ENCODE results near the gene ADARB1.
A peak's percentile ranks its signal among the peaks of the same experiment; 100 is the strongest.

The ADARB1 gene

DNA sequence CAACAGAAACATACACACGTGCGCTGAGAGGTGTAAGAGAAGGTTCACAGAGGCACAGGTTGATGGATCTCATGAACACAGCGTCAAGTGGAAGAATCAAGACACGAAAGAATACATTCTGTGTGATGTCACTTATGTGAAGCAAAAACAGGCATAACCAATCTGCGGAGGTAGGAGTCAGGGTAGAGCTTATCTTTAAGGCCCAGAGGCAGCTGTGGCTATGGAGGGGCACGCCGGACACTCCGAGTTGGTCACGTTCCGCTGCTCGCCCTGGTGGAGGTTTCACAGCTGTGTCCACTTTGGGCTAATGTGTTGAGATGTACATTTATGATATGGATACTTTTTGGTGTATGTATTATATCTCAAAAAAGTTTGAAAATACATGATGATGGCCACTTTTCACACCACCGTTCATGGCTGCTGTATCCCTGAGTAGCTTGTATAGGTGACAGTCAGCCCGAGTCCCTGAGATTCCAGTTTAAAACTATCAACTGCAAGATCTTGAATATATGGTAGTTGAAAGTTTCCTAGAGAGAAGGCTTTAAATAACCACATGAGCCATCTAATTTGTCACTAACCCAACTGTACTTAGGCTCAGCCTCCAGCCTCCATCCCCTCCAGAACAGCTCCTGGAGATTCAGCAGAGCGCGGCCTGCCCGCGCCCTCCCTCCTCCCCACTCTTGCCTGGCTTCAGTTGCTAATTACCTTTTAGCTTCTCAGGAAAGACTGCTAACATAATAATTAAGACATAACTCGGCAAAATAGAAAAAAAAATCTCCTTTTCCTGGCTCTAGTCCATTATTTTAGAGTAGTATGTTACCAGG is 6.7 kb upstream of the ADARB1 start:
- Histone ChIP-seq H3K36me3 (ENCODE audit: insufficient read depth, insufficient read length, low read length) (no peaks in the 10 kb centered on the region), H3K9ac (ENCODE audit: insufficient read length, low read depth) (no peak overlapping the region), H3K4me1 (ENCODE audit: insufficient read depth, insufficient read length) (peaks cover 11% of the 10 kb centered on the region), H3K4me3 (ENCODE audit: insufficient read length, low read depth) (no peak overlapping the region), H3K9me3 (ENCODE audit: insufficient read depth, low read length) (peaks cover 10% of the 10 kb centered on the region), H3K27me3 (ENCODE audit: insufficient read depth, insufficient read length) (no peaks in the 10 kb centered on the region)
- TF ChIP-seq SUZ12 (IDR thresholded peaks at IDR 0.05; ENCODE audit: extremely low read depth, insufficient read depth, insufficient read length), result no peak
- no peak for TF ChIP-seq ZNF274 (IDR thresholded peaks at IDR 0.05; ENCODE audit: low read depth, low read length)
- no peak for TF ChIP-seq YY1 (IDR thresholded peaks at IDR 0.05; ENCODE audit: insufficient read depth, insufficient read length)
- DNase-seq (ENCODE audit: low read depth, low spot score), result no peak

DNA sequence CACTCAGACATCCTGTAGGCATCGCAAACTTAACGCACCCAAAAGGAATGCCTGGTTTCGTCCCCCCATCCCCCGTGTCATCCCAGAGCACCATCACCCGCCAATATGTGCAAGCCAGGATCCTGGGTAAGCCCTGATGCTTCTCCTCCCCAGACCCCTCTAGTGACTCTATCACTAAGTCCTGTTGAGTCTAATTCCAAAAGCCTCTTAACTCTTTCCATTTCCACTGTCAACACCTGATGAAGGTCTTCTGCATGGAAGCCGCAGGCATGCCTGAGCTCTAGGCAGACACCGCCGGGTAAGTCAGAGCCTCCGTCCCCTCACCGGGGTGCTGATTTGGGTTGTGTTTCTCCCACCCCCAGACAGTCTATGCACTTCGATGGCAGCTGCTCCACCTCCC is 5.3 kb upstream of the ADARB1 start:
- Histone ChIP-seq H3K27me3 (ENCODE audit: insufficient read depth, insufficient read length) (no peaks in the 10 kb centered on the region), H3K9ac (ENCODE audit: insufficient read length, low read depth) (no peak overlapping the region), H3K4me1 (ENCODE audit: insufficient read depth, insufficient read length) (peaks cover 8% of the 10 kb centered on the region), H3K9me3 (ENCODE audit: insufficient read depth, low read length) (no peaks in the 10 kb centered on the region), H3K36me3 (ENCODE audit: insufficient read depth, insufficient read length, low read length) (no peaks in the 10 kb centered on the region), H3K4me3 (ENCODE audit: insufficient read length, low read depth) (no peak overlapping the region)
- no peak for TF ChIP-seq SUZ12 (IDR thresholded peaks at IDR 0.05; ENCODE audit: extremely low read depth, insufficient read depth, insufficient read length)
- no peak for TF ChIP-seq YY1 (IDR thresholded peaks at IDR 0.05; ENCODE audit: insufficient read depth, insufficient read length)
- no peak for TF ChIP-seq ZNF274 (IDR thresholded peaks at IDR 0.05; ENCODE audit: low read depth, low read length)
- DNase-seq (ENCODE audit: low read depth, low spot score), result no peak

DNA sequence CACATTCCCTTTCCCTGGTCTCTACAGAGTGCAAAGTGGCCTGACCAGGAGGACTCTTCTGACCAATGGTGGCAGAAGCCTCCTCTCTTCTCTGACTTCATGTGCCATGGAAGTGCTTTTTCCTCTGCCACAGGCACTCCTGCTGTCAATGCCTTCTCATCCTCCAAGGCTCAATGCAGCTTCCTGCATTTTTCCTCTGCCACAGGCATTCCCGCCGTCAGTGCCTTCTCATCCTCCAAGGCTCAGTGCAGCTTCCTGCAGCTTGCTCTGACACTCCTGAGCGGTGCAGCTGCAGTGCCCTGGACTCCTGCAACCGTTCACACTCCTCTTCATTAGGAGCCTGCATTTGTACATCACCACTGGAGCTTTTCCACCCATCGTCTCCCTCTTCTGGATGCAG is 4.7 kb upstream of the ADARB1 start:
- Histone ChIP-seq H3K4me3 (ENCODE audit: insufficient read length, low read depth) (no peak overlapping the region), H3K36me3 (ENCODE audit: insufficient read depth, insufficient read length, low read length) (no peaks in the 10 kb centered on the region), H3K9me3 (ENCODE audit: insufficient read depth, low read length) (no peaks in the 10 kb centered on the region), H3K9ac (ENCODE audit: insufficient read length, low read depth) (no peak overlapping the region), H3K4me1 (ENCODE audit: insufficient read depth, insufficient read length) (peaks cover 5% of the 10 kb centered on the region), H3K27me3 (ENCODE audit: insufficient read depth, insufficient read length) (no peaks in the 10 kb centered on the region)
- TF ChIP-seq SUZ12 (IDR thresholded peaks at IDR 0.05; ENCODE audit: extremely low read depth, insufficient read depth, insufficient read length) (no peak), YY1 (IDR thresholded peaks at IDR 0.05; ENCODE audit: insufficient read depth, insufficient read length) (no peak)
- no peak for DNase-seq (ENCODE audit: low read depth, low spot score)

DNA sequence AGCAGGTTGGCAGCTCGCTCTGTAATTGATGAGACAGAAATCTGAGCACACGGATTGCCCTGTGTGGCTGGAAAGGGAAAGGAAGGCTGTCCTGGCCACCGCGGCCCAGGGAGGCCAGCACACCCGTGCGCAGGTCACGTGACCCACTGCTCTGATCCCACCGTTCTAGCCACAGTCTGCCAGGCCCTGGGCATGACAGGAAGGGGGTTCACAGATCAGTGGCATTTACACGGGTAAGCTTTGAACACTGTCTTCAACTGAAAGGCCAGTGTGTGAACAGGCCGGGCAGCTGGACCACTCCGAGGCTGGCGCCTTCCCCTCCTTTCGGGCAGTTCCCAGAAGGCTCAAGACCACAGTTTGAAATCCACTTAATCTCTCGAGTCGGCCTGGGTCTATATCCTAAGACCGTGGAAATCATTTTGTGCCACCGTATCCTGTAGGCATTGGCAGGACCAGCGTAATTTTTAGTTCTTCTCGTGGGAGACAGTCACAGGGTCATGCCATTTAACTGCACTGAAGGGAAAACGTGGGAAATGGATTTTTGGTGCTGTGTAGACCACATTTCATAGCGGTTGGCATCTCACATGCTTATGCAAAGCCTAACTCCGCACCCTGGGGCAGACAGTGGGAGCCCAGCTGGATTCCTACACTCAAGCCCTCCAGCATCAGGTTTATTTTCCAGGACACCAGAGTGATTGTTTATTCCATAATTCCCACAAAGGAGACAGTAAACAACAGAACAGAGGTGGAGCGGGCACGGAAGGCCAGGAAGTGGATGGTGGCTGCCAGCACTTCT is 3.1 kb upstream of the ADARB1 start:
- no peaks in the 10 kb centered on the region for H3K36me3 ChIP-seq (ENCODE audit: insufficient read depth, insufficient read length, low read length)
- H3K4me1 ChIP-seq (ENCODE audit: insufficient read depth, insufficient read length), result peaks cover 3% of the 10 kb centered on the region
- no peaks in the 10 kb centered on the region for H3K9me3 ChIP-seq (ENCODE audit: insufficient read depth, low read length)
- peaks cover 15% of the 10 kb centered on the region for H3K27me3 ChIP-seq (ENCODE audit: insufficient read depth, insufficient read length)
- no peak overlapping the region for H3K4me3 ChIP-seq (ENCODE audit: insufficient read length, low read depth)
- no peak for DNase-seq (ENCODE audit: low read depth, low spot score)
- no peak for TF ChIP-seq SUZ12 (IDR thresholded peaks at IDR 0.05; ENCODE audit: extremely low read depth, insufficient read depth, insufficient read length)
- TF ChIP-seq YY1 (IDR thresholded peaks at IDR 0.05; ENCODE audit: insufficient read depth, insufficient read length), result no peak
- no peak for TF ChIP-seq ZNF274 (IDR thresholded peaks at IDR 0.05; ENCODE audit: low read depth, low read length)
- no peak overlapping the region for H3K9ac ChIP-seq (ENCODE audit: insufficient read length, low read depth)

DNA sequence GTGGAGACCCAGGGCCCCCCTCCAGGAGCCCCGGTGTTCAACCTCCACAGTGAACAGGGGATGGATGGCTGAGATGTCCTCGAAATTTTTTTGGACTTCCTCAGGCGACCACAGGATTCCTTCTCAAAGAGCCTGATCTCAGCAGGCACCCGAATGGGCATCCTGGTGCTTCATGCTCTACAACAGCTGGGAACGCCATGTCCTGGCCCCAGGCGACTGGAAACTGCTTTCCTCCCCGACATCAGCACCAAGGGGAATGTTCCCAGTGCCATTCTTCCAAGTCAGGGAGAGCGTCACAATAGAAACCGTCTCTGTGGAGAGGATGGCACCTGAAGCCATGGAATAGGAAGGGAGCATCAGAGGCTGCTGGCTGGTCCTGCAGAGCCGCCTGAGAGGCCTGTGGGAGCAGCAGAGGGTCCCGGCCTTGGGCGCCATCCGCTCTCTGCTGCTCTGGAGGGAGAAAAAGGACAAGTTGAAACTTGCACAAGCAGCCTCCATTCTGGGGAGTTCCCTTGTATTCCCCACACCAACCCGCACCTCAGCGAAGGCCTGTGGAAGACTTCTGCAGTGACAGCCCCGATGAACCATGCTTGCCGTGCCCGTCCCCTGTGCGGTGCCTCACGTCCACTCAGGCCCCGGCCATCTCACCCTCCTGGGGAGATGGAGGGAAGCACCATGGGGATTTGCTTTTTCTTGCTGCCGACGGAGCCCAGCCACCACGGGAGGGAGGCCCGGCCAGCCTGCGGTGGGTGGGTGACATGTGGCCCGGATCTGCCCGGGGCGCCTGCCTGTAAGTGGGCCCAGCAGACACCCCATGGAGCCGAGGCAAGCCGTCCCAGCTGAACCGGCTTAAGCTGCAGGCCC is 2.3 kb upstream of the ADARB1 start:
- Histone ChIP-seq H3K36me3 (ENCODE audit: insufficient read depth, insufficient read length, low read length) (no peaks in the 10 kb centered on the region), H3K9ac (ENCODE audit: insufficient read length, low read depth) (no peak overlapping the region), H3K4me3 (ENCODE audit: insufficient read length, low read depth) (no peak overlapping the region), H3K9me3 (ENCODE audit: insufficient read depth, low read length) (no peaks in the 10 kb centered on the region), H3K27me3 (ENCODE audit: insufficient read depth, insufficient read length) (peaks cover 23% of the 10 kb centered on the region), H3K4me1 (ENCODE audit: insufficient read depth, insufficient read length) (peaks cover 3% of the 10 kb centered on the region)
- no peak for TF ChIP-seq SUZ12 (IDR thresholded peaks at IDR 0.05; ENCODE audit: extremely low read depth, insufficient read depth, insufficient read length)
- TF ChIP-seq YY1 (IDR thresholded peaks at IDR 0.05; ENCODE audit: insufficient read depth, insufficient read length), result no peak
- no peak for TF ChIP-seq ZNF274 (IDR thresholded peaks at IDR 0.05; ENCODE audit: low read depth, low read length)
- no peak for DNase-seq (ENCODE audit: low read depth, low spot score)

DNA sequence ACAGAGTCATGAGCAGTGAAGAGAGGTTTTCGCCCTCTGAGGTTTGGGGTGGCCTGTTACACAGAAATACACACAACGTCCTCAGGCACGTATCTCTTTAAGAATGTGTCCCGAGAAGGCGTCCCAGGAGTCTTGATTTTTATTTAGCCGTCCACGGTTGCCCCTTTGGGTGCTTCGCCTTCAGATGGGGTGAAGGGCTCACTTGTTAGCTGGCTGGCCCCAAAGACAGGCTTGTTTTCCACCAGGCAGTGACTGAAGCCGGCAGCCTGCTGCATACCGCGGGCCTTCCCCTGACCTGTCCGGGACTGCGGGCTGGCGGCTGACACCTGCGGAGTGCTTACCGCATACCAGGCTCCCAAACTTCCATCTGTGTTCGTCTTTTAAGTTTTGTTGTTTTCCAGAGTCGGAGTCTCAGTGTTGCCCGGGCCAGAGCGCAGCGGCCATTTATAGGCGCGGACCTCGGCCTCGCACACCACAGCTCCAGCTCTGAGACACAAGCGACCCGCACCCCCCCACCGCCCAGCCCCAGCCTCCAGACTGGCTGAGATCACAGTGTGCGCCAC is 1.6 kb upstream of the ADARB1 start:
- no peak for DNase-seq (ENCODE audit: low read depth, low spot score)
- H3K36me3 ChIP-seq (ENCODE audit: insufficient read depth, insufficient read length, low read length), result no peaks in the 10 kb centered on the region
- peaks cover 23% of the 10 kb centered on the region for H3K27me3 ChIP-seq (ENCODE audit: insufficient read depth, insufficient read length)
- no peaks in the 10 kb centered on the region for H3K9me3 ChIP-seq (ENCODE audit: insufficient read depth, low read length)
- TF ChIP-seq YY1 (IDR thresholded peaks at IDR 0.05; ENCODE audit: insufficient read depth, insufficient read length) (no peak), ZNF274 (IDR thresholded peaks at IDR 0.05; ENCODE audit: low read depth, low read length) (no peak), SUZ12 (IDR thresholded peaks at IDR 0.05; ENCODE audit: extremely low read depth, insufficient read depth, insufficient read length) (no peak)
- peak overlapping the region; percentile 71 for H3K9ac ChIP-seq (ENCODE audit: insufficient read length, low read depth)
- peaks cover 3% of the 10 kb centered on the region for H3K4me1 ChIP-seq (ENCODE audit: insufficient read depth, insufficient read length)
- H3K4me3 ChIP-seq (ENCODE audit: insufficient read length, low read depth), result no peak overlapping the region

Measured in NT2/D1 (cell line).